ENCODE data around the gene CALB2.

The CALB2 gene

DNA sequence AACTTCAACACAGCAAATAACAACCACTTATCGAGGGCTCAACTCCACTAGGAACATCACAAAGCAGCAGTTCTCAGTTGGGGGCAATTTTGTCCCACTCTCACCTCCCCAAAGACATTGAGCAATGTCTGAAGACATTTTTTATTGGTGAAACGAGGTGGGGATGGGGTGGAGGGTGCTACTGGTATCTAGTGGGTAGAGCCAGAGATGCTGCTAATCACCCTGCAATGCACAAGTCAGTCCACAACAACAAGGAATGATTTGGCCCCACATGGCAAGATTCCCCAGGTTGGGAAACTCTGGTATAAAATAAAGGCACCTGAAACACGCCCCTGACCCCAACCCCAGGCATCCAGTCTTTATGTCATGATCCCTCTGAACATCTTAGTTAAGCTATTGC lies 50.0 kb downstream of the CALB2 start:
- TF ChIP-seq JUND (IDR thresholded peaks at IDR 0.05; ENCODE audit: low read depth), result no peak
- no peak for DNase-seq (ENCODE audit: low read depth in 1 of 2, low spot score in 1 of 2)
- in situ Hi-C loops (cut with HindIII; ENCODE audit: low pct_unique_long_range_greater_than_20kb, low sequenced_read_pairs), result no loop called here

DNA sequence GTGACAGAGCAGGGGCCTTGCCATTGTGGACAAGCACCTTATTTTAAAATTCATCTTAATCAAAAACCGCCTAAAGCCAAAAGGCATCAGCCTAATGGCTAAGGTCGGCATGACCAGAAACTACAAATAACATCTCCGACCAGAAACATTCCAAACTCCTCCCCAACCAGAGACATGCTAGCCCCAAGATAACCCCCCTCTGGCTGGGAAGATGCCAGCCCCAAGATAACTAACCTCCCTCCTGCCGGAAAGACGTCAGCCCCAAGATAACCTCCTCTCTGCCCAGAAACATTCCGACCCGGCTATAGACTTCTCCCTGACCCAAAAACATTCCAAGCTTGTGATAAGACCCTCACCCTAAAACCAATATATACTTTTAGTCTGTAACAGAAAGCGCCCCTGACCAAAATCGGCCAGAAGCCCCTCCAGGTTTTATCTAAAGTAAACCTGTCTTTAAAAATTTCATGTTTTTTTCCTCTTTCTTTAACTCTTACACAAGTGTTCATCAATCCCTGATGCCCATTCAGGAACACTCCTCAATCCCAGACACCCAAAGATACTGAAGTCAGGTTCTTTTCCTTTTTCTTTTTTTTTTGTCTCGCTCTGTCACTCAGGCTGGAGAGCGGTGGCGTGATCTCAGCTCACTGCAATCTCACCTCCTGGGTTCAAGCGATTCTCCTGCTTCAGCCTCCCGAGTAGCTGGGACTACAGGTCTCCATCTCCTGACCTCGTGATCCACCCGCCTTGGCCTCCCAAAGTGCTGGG lies 50.7 kb downstream of the CALB2 start:
- in situ Hi-C loops (cut with HindIII; ENCODE audit: low pct_unique_long_range_greater_than_20kb, low sequenced_read_pairs), result no loop called here

DNA sequence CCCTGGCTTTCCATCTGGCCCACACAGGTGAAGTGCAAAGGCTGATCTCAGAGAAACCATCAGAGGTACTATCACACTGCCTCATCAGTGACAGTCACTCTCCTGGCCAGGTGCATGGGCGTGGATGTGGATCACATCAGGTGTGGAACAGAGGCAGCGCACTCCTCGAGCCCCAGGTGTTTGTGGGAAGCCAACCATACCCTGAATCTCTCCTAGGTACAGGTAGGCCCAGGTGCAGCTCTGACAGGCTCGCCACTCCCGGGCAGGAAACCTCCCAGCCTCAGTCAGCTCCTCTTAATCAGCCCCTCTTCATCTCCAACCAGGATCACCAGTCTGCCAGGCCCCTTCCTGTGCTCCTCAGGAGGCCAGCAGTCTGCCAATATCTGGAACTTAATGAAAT lies 51.6 kb downstream of the CALB2 start:
- in situ Hi-C loops (cut with HindIII; ENCODE audit: low pct_unique_long_range_greater_than_20kb, low sequenced_read_pairs), result no loop called here
- TF ChIP-seq JUND (IDR thresholded peaks at IDR 0.05; ENCODE audit: low read depth), result no peak
- DNase-seq (ENCODE audit: low read depth in 1 of 2, low spot score in 1 of 2), result no peak

More for the DNA sequence above, 50.7 kb downstream of the CALB2 start:
- TF ChIP-seq JUND (IDR thresholded peaks at IDR 0.05; ENCODE audit: low read depth), result no peak
- no peak for DNase-seq (ENCODE audit: low read depth in 1 of 2, low spot score in 1 of 2)

DNA sequence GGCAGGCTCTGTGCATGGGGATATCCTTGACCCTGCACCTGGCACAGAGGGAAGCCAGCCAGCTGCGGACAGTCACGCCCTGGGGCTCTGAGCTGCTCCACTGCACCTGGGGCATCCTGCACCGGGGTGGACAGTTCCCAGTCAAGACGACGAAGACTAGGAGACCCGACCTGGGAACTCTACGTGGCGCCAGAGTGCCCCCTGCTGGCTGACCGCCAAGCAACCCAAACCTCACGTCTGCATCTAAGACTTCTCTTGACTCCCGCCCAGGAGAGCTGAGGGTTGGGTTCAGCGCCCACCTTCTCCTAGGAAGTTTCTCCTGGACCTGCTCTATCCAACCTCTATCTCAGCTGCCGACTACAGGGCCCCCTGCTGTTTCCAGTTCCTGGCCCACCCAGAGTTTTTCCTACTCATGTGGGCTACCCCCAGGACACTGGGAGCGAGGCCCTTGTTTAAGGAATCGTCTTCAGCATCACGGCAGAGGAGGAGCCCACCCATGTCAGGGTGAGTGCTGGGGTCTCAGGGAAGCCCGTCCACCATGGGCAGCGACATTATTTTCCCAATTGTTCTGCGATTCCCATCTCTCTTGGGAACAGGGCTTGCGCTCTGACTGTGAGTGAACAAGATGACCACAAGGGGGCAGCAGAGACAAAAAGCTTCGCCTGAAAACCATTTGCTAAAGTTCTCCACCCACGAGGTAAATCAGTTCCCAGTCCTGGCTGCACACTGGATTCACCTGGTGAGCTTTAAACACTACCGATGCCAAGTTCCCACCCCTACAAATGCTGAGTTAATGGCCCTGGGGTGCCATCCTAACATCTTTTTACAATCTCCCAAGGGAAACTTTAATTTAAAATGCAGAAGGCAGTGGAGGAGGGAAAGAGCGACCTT lies 54.0 kb downstream of the CALB2 start:
- TF ChIP-seq JUND (IDR thresholded peaks at IDR 0.05; ENCODE audit: low read depth), result no peak
- DNase-seq (ENCODE audit: low read depth in 1 of 2, low spot score in 1 of 2), result peak; percentile 86 to 90
- in situ Hi-C loops (cut with HindIII; ENCODE audit: low pct_unique_long_range_greater_than_20kb, low sequenced_read_pairs), result no loop called here

DNA sequence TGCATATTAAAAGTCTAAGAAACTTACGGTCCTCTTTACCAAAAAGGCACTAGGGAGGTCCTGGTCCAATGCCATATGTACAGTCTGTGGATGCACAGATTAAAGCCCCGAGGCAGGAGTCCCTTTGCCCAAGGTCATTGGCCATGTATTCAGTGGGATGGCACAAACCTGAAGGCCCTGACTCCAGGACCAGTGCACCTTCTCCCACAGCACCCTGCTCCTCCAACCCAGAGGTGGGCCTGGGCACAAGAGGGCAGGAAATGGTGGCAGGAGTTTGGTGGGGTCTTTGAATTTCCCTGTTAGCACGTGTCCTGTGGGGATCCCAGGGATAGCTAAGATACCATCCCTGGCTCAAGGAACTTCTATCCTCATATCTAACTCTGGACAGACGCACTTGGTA lies 54.8 kb downstream of the CALB2 start:
- in situ Hi-C loops (cut with HindIII; ENCODE audit: low pct_unique_long_range_greater_than_20kb, low sequenced_read_pairs), result no loop called here
- TF ChIP-seq JUND (IDR thresholded peaks at IDR 0.05; ENCODE audit: low read depth), result no peak
- no peak for DNase-seq (ENCODE audit: low read depth in 1 of 2, low spot score in 1 of 2)

DNA sequence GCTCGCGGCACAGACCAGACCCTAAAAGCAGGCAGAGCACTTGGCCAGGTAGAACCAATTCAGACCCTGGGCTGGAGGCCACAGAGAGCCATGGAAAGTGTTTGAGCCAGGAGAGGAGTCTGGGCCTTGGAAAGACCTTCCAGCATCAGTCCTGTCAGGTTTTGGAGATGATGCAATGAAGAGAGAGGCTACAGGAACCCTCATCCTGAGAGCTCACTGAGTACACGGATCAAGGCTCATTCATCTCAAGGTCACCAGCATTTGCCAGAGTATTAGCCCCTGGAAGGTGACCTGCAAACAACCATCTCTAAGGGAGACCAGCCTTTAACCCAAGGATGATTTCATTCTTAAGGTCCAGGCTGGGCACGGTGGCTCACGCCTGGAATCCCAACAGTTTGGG lies 55.5 kb downstream of the CALB2 start:
- in situ Hi-C loops (cut with HindIII; ENCODE audit: low pct_unique_long_range_greater_than_20kb, low sequenced_read_pairs), result no loop called here
- TF ChIP-seq JUND (IDR thresholded peaks at IDR 0.05; ENCODE audit: low read depth), result no peak
- no peak for DNase-seq (ENCODE audit: low read depth in 1 of 2, low spot score in 1 of 2)

DNA sequence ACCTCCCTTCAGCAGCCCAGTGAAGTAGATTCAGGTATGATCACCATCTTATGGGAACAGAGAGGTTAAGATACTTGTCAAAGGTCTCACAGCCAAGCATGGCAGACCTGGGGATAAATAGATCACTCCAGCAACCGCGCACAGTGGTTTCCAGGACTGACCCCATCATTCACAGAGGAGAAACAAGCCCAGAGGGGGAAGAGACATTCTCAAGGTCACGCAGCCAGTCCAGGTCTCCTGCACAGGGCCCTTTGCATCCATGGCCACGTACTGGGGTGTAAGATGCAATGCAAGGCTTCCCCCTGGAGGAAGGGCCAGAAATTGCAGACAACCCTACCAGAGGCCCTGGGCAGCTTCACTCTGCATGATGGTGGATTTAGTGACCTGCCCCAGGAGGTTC lies 63.4 kb downstream of the CALB2 start:
- in situ Hi-C loops (cut with HindIII; ENCODE audit: low pct_unique_long_range_greater_than_20kb, low sequenced_read_pairs), result no loop called here
- peak; percentile 42 to 44 for DNase-seq (ENCODE audit: low read depth in 1 of 2, low spot score in 1 of 2)
- no peak for TF ChIP-seq JUND (IDR thresholded peaks at IDR 0.05; ENCODE audit: low read depth)

DNA sequence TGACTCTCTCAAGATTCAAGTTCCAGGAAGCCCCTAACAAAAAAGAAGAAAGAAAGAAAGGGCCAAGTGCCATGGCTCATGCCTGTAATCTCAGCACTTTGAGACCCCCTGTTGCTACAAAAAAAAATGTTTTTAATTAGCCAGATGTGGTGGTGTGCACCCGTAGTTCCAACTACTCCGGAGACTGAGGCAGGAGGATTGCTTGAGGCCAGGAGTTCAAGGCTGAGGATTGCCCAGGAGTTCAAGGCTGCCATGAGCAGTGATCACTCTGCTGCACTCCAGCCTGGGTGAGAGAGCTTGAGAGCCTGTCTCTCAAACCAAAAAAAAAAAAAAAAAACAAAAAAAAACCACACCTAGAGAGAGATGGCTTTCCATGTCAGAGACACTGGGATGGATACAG lies 64.5 kb downstream of the CALB2 start:
- TF ChIP-seq JUND (IDR thresholded peaks at IDR 0.05; ENCODE audit: low read depth), result no peak
- in situ Hi-C loops (cut with HindIII; ENCODE audit: low pct_unique_long_range_greater_than_20kb, low sequenced_read_pairs), result no loop called here
- no peak for DNase-seq (ENCODE audit: low read depth in 1 of 2, low spot score in 1 of 2)

DNA sequence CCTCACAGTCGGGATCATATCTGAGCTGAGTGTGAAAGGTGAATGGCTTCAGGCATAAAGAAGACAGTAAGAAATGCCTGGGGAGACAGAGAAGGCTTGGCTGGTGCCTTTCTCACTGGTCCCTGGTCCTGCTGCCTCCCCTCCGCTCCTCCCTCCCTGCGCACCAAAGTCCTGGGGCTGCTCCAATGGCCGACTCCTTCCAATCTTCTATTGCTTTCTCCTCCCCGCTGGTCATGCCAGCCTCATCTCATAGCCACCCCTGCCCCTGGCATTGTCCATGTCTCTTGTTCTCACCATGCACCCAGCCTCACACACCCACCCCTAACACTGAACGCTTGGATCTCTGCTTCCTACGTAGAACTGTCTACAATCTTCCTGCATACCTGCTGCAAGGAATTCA lies 65.3 kb downstream of the CALB2 start:
- TF ChIP-seq JUND (IDR thresholded peaks at IDR 0.05; ENCODE audit: low read depth), result no peak
- DNase-seq (ENCODE audit: low read depth in 1 of 2, low spot score in 1 of 2), result no peak
- in situ Hi-C loops (cut with HindIII; ENCODE audit: low pct_unique_long_range_greater_than_20kb, low sequenced_read_pairs), result no loop called here

DNA sequence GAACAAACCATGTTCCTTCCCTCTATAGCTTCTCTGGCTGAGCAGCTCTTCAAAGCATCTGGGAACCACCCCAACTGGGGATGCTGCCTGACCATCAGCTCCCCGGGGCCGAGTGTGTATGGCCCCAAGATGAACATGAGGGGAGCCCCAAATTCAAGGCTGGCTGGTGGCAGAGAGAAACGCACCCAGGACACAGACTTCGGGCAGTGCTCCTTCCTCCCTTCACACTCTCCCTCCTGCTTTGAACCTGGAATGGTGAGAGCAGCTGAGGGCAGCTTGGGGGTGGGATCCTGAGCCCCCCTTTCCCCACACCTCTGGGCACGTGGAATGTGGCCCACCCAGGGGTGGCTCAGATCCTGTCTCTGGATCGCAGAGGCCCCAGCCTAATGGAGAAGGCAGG lies 66.1 kb downstream of the CALB2 start:
- in situ Hi-C loops (cut with HindIII; ENCODE audit: low pct_unique_long_range_greater_than_20kb, low sequenced_read_pairs), result no loop called here

DNA sequence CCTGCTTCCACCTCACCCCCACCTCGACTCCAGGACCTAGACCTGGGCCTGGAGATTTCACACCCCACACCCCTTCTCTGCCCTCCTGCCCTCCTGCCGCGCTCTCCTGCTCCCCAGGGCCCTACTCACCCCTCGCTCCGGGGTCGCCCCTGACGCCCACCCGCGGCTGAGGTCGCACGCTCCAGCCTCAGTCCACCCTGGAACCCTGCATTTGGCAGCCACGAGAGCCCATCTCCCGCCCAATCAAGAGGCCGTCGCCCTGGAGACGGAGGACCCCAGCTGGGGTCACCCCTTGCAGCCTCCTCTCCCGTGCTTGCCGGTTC lies 67.2 kb downstream of the CALB2 start:
- in situ Hi-C loops (cut with HindIII; ENCODE audit: low pct_unique_long_range_greater_than_20kb, low sequenced_read_pairs), result no loop called here
- TF ChIP-seq JUND (IDR thresholded peaks at IDR 0.05; ENCODE audit: low read depth), result no peak
- no peak for DNase-seq (ENCODE audit: low read depth in 1 of 2, low spot score in 1 of 2)

More for the DNA sequence above, 66.1 kb downstream of the CALB2 start:
- no peak for DNase-seq (ENCODE audit: low read depth in 1 of 2, low spot score in 1 of 2)
- TF ChIP-seq JUND (IDR thresholded peaks at IDR 0.05; ENCODE audit: low read depth), result no peak

DNA sequence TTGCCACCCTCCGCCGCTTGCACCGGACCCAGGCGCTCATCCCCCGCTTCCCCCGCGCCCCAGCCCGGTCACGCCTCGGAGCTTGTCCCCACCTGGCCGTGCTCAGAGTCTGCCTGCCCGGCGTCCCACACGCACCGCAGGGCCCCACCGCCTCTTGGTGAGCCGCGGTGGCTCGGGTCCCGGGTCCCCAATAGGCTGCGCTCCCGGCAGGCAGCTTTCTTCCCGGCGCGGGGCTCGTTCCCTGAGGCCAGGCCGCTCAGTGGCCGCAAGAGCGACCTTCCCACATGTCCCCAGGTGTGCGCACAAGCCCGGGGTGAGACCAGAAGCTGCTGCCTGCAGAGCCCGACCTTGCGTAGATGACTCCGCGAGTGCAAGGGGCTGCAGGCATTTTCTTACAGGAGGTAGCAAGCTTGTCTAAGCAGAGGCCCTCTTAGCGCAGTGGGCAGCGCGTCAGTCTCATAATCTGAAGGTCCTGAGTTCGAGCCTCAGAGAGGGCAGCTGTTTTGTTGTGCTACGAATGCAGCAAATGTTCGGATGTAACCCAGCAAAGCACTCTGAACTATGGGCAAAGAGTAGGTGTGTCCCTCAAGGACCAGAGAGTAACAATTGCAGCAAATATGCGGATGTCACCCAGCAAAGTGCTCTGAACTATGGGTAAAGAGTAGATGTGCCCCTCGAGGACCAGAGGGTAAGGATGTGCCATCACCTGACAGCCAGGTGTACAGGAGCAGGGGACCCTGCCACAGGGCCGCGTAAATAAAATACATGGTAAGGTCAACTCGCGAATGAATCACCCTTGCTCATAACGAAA lies 67.8 kb downstream of the CALB2 start:
- TF ChIP-seq JUND (IDR thresholded peaks at IDR 0.05; ENCODE audit: low read depth), result no peak
- DNase-seq (ENCODE audit: low read depth in 1 of 2, low spot score in 1 of 2), result no peak
- in situ Hi-C loops (cut with HindIII; ENCODE audit: low pct_unique_long_range_greater_than_20kb, low sequenced_read_pairs), result no loop called here

Data from T47D (cell line).